Panc1 (cell line): Measurements from ENCODE around the gene POLR3F. TPM values are rescaled to one million over a fixed set of nuclear protein-coding genes. Genes with fewer than 3 reads are reported as not detected.
A peak's percentile ranks its signal among the peaks of the same experiment; 100 is the strongest.

ENCODE experiments used
- ATAC-seq: fragments of 200-7000 bp; cut with Tn5 transposase; 2 replicates; pipeline ENCODE4 v1.9.1; 2020; ENCODE audit warnings: mild to moderate bottlenecking, moderate library complexity
- BruUV-seq: library from RNA; stranded (reverse); fragments of 400-500 nt; replicated peaks from 2 replicates; lab custom pipeline; 2021; lab: Mats Ljungman, UMichigan
- CTCF ChIA-PET: fragments of 300-600 bp; sonication (Branson Sonifier 250); formaldehyde crosslinking; loops from one replicate; lab custom pipeline; 2022; ENCODE audit warnings: antibody characterized with exemption; lab: Charles Lee
- POLR2A ChIA-PET: fragments of 300-600 bp; sonication (Branson Sonifier 250); formaldehyde crosslinking; loops from one replicate; lab custom pipeline; 2022; ENCODE audit warnings: antibody characterized with exemption; lab: Charles Lee
- DNase-seq: peaks from one replicate; pipeline ENCODE4 v3.0.0-alpha.2; 2010; ENCODE audit warnings: low read depth, low spot score
- H3K27ac ChIP-seq: 2 replicates; pipeline ENCODE4 v1.5.1; 2011; ENCODE audit warnings: mild to moderate bottlenecking, low read length, inconsistent platforms
- H3K27me3 ChIP-seq: fragments of 200-500 bp; sonication (Bioruptor generic); 2 replicates; pipeline ENCODE4 v1.6.0; 2014; ENCODE audit warnings: low read length, inconsistent platforms; ENCODE audit not compliant: control insufficient read depth, insufficient read depth
- H3K36me3 ChIP-seq: fragments of 200-500 bp; sonication (Bioruptor generic); 2 replicates; pipeline ENCODE4 v1.5.1; 2014; ENCODE audit warnings: inconsistent platforms, mild to moderate bottlenecking, low read length, moderate library complexity; ENCODE audit not compliant: control insufficient read depth, insufficient read depth
- H3K4me1 ChIP-seq: 2 replicates; pipeline ENCODE4 v1.5.1; 2011; ENCODE audit warnings: inconsistent platforms, mild to moderate bottlenecking, low read length, moderate library complexity; ENCODE audit not compliant: control insufficient read depth, insufficient read depth
- H3K4me3 ChIP-seq, 2 experiments: 2 replicates each; pipeline ENCODE4 v1.5.1; 2011 to 2012; ENCODE audit warnings: low read depth in 2 of 2, low read length in 2 of 2, mild to moderate bottlenecking in 2 of 2, inconsistent platforms in 1 of 2, moderate library complexity in 1 of 2
- H3K9me3 ChIP-seq: fragments of 200-500 bp; sonication (Bioruptor generic); 2 replicates; pipeline ENCODE4 v1.5.1; 2014; ENCODE audit warnings: low read depth, mild to moderate bottlenecking, inconsistent platforms, low read length, moderate library complexity; ENCODE audit not compliant: control insufficient read depth, insufficient read depth
- POLR2AphosphoS5 ChIP-seq: IDR thresholded peaks from 2 replicates; pipeline ENCODE4 v1.6.1; 2012; ENCODE audit warnings: mild to moderate bottlenecking, low read depth, low read length, moderate library complexity
- SIN3A ChIP-seq: IDR thresholded peaks from 2 replicates; pipeline ENCODE4 v1.6.1; 2012; ENCODE audit warnings: low read depth, mild to moderate bottlenecking, low read length, moderate library complexity, borderline replicate concordance; ENCODE audit not compliant: insufficient read depth
- TCF7L2 ChIP-seq: IDR thresholded peaks from 2 replicates; pipeline ENCODE4 v1.6.1; 2011; ENCODE audit warnings: mild to moderate bottlenecking, low read depth, low read length, inconsistent platforms
- in situ Hi-C: cut with HindIII; loops from 2 replicates; pipeline ENCODE4 v1.10.0; 2016; ENCODE audit warnings: low sequenced_read_pairs, low pct_unique_long_range_greater_than_20kb
- intact Hi-C: fragments of 100-400 bp; cut with micrococcal nuclease; formaldehyde crosslinking; loops from one replicate; pipeline ENCODE4 v1.10.0; 2022; ENCODE audit not compliant: unreplicated experiment
- total RNA-seq: library from RNA; stranded (reverse); gene quantifications from one replicate; pipeline ENCODE4 v1.2.1, GENCODE V29; 2021; ENCODE audit not compliant: unreplicated experiment
- TF ChIP-seq, protein P1 (sequence below), 2 experiments: IDR thresholded peaks; 2 replicates each; pipeline ENCODE4 v1.6.1; 2011 to 2012; ENCODE audit warnings: low read depth in 2 of 2, control low read depth in 1 of 2, low read length in 1 of 2, mild to moderate bottlenecking in 1 of 2, moderate library complexity in 1 of 2; ENCODE audit not compliant: insufficient read depth in 1 of 2
- TF ChIP-seq, protein P2 (sequence below): fragments of 450-650 bp; IDR thresholded peaks from 2 replicates; pipeline ENCODE4 v1.5.1; 2017; ENCODE audit warnings: mild to moderate bottlenecking

The POLR3F gene
- total RNA-seq, 1 experiment from 2014 or later: 11.1 TPM

GRCh38 chr20:18506744-18507143, 39.6 kb downstream of the POLR3F start:
- intact Hi-C loops: no loop called here
- no peak for DNase-seq

GRCh38 chr20:18507218-18508191, 40.3 kb downstream of the POLR3F start, which contains the start of gene SEC23B:
SEC23B (plus strand) TSS chr20:18507940; CDS start chr20:18510836, 2,896 bp downstream.
- BruUV-seq: no TSS peak
- Histone ChIP-seq H3K27me3 (no peaks in the 10 kb centered on the region), H3K4me3 (peak within 1 kb of the TSS; percentile 86 to 97), H3K27ac (peak within 1 kb of the TSS; percentile 98), H3K36me3 (peaks cover 15% of the 10 kb centered on the region), H3K4me1 (peaks cover 8% of the 10 kb centered on the region; the same call in 1 of the 2 replicates), H3K9me3 (no peaks in the 10 kb centered on the region)
- POLR2A ChIA-PET: interaction anchor here (0.6 to 1.9 kb wide), 6 partner anchors 11 to 637 kb away, joined by 4 to 17 read pairs (median 6); partner anchors contain the start of genes DZANK1, POLR3F and RBBP9
- CTCF ChIA-PET: interaction anchor here (0.6 kb wide), 1 partner anchor 123 kb away, joined by 3 read pairs; no protein-coding TSS in a partner anchor
- ATAC-seq: peak; percentile 99
- DNase-seq: peak; percentile 93
- peak; percentile 71 for TF ChIP-seq POLR2AphosphoS5
- no peak for TF ChIP-seq SIN3A
- TF ChIP-seq, protein P1, sequence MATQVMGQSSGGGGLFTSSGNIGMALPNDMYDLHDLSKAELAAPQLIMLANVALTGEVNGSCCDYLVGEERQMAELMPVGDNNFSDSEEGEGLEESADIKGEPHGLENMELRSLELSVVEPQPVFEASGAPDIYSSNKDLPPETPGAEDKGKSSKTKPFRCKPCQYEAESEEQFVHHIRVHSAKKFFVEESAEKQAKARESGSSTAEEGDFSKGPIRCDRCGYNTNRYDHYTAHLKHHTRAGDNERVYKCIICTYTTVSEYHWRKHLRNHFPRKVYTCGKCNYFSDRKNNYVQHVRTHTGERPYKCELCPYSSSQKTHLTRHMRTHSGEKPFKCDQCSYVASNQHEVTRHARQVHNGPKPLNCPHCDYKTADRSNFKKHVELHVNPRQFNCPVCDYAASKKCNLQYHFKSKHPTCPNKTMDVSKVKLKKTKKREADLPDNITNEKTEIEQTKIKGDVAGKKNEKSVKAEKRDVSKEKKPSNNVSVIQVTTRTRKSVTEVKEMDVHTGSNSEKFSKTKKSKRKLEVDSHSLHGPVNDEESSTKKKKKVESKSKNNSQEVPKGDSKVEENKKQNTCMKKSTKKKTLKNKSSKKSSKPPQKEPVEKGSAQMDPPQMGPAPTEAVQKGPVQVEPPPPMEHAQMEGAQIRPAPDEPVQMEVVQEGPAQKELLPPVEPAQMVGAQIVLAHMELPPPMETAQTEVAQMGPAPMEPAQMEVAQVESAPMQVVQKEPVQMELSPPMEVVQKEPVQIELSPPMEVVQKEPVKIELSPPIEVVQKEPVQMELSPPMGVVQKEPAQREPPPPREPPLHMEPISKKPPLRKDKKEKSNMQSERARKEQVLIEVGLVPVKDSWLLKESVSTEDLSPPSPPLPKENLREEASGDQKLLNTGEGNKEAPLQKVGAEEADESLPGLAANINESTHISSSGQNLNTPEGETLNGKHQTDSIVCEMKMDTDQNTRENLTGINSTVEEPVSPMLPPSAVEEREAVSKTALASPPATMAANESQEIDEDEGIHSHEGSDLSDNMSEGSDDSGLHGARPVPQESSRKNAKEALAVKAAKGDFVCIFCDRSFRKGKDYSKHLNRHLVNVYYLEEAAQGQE (IDR thresholded peaks at IDR 0.05; ENCODE audit: insufficient read depth in 1 of 2, low read depth in 2 of 2, low read length in 1 of 2): no peak
- TF ChIP-seq, protein P2, sequence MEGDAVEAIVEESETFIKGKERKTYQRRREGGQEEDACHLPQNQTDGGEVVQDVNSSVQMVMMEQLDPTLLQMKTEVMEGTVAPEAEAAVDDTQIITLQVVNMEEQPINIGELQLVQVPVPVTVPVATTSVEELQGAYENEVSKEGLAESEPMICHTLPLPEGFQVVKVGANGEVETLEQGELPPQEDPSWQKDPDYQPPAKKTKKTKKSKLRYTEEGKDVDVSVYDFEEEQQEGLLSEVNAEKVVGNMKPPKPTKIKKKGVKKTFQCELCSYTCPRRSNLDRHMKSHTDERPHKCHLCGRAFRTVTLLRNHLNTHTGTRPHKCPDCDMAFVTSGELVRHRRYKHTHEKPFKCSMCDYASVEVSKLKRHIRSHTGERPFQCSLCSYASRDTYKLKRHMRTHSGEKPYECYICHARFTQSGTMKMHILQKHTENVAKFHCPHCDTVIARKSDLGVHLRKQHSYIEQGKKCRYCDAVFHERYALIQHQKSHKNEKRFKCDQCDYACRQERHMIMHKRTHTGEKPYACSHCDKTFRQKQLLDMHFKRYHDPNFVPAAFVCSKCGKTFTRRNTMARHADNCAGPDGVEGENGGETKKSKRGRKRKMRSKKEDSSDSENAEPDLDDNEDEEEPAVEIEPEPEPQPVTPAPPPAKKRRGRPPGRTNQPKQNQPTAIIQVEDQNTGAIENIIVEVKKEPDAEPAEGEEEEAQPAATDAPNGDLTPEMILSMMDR: no peak
- peak; percentile 35; the same call in 1 of the 2 replicates for TF ChIP-seq TCF7L2
- in situ Hi-C loops: no loop called here
- intact Hi-C loops: no loop called here

More at GRCh38 chr20:18506744-18507143, 39.6 kb downstream of the POLR3F start:
- peak overlapping the region; percentile 98 for H3K27ac ChIP-seq
- CTCF ChIA-PET: no interaction called here
- no peaks in the 10 kb centered on the region for H3K27me3 ChIP-seq
- H3K4me1 ChIP-seq: peaks cover 8% of the 10 kb centered on the region; the same call in 1 of the 2 replicates
- H3K36me3 ChIP-seq: peaks cover 12% of the 10 kb centered on the region
- in situ Hi-C loops: no loop called here
- POLR2A ChIA-PET: interaction anchor here (0.6 to 1.9 kb wide), 4 partner anchors 10 to 60 kb away, joined by 4 to 17 read pairs (median 8); partner anchors contain the start of genes DZANK1, POLR3F and RBBP9
- H3K9me3 ChIP-seq: no peaks in the 10 kb centered on the region
- TF ChIP-seq, protein P2: no peak
- TF ChIP-seq, protein P1 (IDR thresholded peaks at IDR 0.05; ENCODE audit: insufficient read depth in 1 of 2, low read depth in 2 of 2, low read length in 1 of 2): no peak
- no peak for ATAC-seq
- BruUV-seq: TSS peak; percentile 99
- peak overlapping the region; percentile 86 to 97 for H3K4me3 ChIP-seq
